KMS-11 (cell line): ENCODE data around the gene KIF25.

Experiments
- H2AFZ ChIP-seq: fragments of 200-600 bp; sonication (generic); 2 replicates; pipeline ENCODE4 v1.6.1; 2016; ENCODE audit warnings: antibody characterized with exemption, mixed run types, low read depth
- H3K27ac ChIP-seq: fragments of 200-600 bp; sonication (generic); 2 replicates; pipeline ENCODE4 v1.6.1; 2016; ENCODE audit warnings: mild to moderate bottlenecking, mixed run types
- H3K27me3 ChIP-seq: fragments of 200-600 bp; sonication (generic); 2 replicates; pipeline ENCODE4 v1.6.1; 2017; ENCODE audit warnings: mild to moderate bottlenecking, low read depth, mixed run types, moderate library complexity; ENCODE audit not compliant: insufficient read depth
- H3K36me3 ChIP-seq: fragments of 200-600 bp; sonication (generic); 2 replicates; pipeline ENCODE4 v1.6.1; 2017; ENCODE audit warnings: mild to moderate bottlenecking, mixed run types; ENCODE audit not compliant: insufficient read depth
- H3K4me1 ChIP-seq: fragments of 200-600 bp; sonication (generic); 2 replicates; pipeline ENCODE4 v1.6.1; 2016; ENCODE audit warnings: mild to moderate bottlenecking, low read depth, mixed run types; ENCODE audit not compliant: poor library complexity, severe bottlenecking
- H3K4me2 ChIP-seq: fragments of 200-600 bp; sonication (generic); 2 replicates; pipeline ENCODE4 v1.7.0; 2016; ENCODE audit warnings: mild to moderate bottlenecking, mixed run types
- H3K4me3 ChIP-seq: fragments of 200-600 bp; sonication (generic); IDR thresholded peaks from 2 replicates; pipeline ENCODE4 v1.6.1; 2017; ENCODE audit warnings: low read depth, low read length, mixed read lengths; ENCODE audit not compliant: insufficient read depth
- H3K79me2 ChIP-seq: fragments of 200-600 bp; sonication (generic); 2 replicates; pipeline ENCODE4 v1.6.1; 2016; ENCODE audit warnings: low read depth, mixed run types; ENCODE audit not compliant: insufficient read depth
- H3K9ac ChIP-seq: fragments of 200-600 bp; sonication (generic); 2 replicates; pipeline ENCODE4 v1.6.1; 2016; ENCODE audit warnings: mild to moderate bottlenecking, mixed run types
- H4K20me1 ChIP-seq: fragments of 200-600 bp; sonication (generic); 2 replicates; pipeline ENCODE4 v1.6.1; 2016; ENCODE audit warnings: mild to moderate bottlenecking, mixed run types; ENCODE audit not compliant: insufficient read depth
- TF ChIP-seq, protein P1 (sequence below): fragments of 200-600 bp; sonication (generic); conservative IDR thresholded peaks from 2 replicates; pipeline ENCODE4 v1.6.1; 2017; ENCODE audit warnings: low read depth, mild to moderate bottlenecking, antibody characterized with exemption, low read length, moderate library complexity, mixed read lengths

The KIF25 gene

DNA sequence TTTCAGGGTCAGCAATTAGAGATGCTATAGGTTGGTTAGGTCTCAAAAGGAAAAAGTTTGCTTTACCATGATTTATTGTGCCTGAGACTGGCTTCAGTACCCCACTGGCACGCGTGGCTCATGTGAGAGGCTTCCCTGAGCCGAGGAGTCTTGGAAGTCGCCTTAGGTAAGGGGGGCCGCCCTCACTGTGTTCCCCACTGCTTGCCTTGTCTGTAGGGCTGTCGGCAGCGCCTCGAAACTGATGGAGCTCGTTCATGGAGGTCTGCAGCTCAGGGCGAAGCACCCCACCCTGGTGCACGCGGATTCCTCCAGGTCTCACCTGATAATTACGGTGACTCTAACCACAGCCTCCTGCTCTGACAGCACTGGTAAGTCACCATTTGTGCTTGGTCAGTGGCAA, 42.4 kb downstream of the KIF25 start:
- TF ChIP-seq, protein P1, sequence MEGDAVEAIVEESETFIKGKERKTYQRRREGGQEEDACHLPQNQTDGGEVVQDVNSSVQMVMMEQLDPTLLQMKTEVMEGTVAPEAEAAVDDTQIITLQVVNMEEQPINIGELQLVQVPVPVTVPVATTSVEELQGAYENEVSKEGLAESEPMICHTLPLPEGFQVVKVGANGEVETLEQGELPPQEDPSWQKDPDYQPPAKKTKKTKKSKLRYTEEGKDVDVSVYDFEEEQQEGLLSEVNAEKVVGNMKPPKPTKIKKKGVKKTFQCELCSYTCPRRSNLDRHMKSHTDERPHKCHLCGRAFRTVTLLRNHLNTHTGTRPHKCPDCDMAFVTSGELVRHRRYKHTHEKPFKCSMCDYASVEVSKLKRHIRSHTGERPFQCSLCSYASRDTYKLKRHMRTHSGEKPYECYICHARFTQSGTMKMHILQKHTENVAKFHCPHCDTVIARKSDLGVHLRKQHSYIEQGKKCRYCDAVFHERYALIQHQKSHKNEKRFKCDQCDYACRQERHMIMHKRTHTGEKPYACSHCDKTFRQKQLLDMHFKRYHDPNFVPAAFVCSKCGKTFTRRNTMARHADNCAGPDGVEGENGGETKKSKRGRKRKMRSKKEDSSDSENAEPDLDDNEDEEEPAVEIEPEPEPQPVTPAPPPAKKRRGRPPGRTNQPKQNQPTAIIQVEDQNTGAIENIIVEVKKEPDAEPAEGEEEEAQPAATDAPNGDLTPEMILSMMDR: no peak
- H3K4me3 ChIP-seq: no peak overlapping the region
- no peaks in the 10 kb centered on the region for H4K20me1 ChIP-seq
- H3K27ac ChIP-seq: no peak overlapping the region
- no peak overlapping the region for H3K4me2 ChIP-seq
- H3K9ac ChIP-seq: no peak overlapping the region
- H3K79me2 ChIP-seq: no peaks in the 10 kb centered on the region
- H3K36me3 ChIP-seq: no peaks in the 10 kb centered on the region
- H3K4me1 ChIP-seq: peaks cover 4% of the 10 kb centered on the region
- H2AFZ ChIP-seq: no peak overlapping the region
- H3K27me3 ChIP-seq: no peaks in the 10 kb centered on the region

DNA sequence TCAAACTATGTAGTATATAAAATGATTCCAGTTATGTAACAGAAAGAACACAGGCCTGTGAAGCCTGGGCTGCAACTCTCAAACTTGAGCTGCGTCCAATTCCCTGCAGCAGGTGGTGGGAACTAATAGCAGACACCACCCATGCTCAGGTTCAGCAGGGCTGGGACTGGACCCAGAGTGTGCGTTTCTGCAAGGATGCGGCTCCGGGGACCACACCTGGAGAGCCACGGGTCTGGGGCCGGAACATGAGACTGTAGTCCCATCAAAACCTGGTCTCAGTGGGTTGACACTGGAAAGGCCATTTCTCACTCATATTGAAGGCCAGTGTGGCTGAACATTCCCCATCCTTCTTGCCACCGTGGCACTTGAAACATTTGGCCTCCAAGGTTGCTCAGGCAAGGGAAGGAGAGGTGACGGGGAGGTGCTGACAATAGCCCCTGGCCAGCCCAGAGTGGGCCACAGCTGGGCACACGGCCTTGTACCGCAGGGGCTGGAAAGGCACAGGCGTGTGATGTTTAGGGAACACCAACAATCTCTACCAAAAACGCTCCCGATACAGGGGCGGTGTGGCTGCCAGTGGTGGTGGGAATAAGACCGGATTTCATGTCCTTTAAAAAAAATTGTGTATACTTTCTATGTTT, 43.5 kb downstream of the KIF25 start:
- H3K79me2 ChIP-seq: no peaks in the 10 kb centered on the region
- H2AFZ ChIP-seq: no peak overlapping the region
- no peak overlapping the region for H3K4me3 ChIP-seq
- no peak overlapping the region for H3K9ac ChIP-seq
- no peaks in the 10 kb centered on the region for H4K20me1 ChIP-seq
- no peak overlapping the region for H3K27ac ChIP-seq
- no peaks in the 10 kb centered on the region for H3K27me3 ChIP-seq
- no peak overlapping the region for H3K4me2 ChIP-seq
- no peaks in the 10 kb centered on the region for H3K36me3 ChIP-seq
- TF ChIP-seq, protein P1: no peak
- H3K4me1 ChIP-seq: peaks cover 4% of the 10 kb centered on the region

DNA sequence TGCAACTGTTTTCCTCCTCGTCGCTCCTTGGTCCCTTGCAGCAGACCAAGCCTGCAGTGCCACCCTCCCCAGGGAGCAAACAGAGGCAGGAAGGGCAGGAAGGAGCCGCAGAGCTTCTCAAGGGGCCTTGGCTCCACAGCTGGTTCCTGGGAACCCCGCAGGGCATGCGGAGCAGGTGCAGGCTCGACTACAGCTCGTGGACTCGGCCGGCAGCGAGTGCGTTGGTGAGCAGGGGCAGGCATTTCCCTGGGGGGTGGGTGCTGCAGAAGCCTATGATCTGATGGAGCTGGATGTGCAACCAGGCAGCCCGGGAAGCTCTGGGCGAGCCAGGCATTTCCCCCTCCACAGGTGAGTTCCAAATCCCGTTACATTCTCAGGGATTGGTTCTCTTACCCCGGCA, 44.5 kb downstream of the KIF25 start:
- Histone ChIP-seq H3K4me3 (no peak overlapping the region), H4K20me1 (no peaks in the 10 kb centered on the region), H3K4me2 (no peak overlapping the region), H2AFZ (no peak overlapping the region), H3K79me2 (no peaks in the 10 kb centered on the region), H3K27me3 (no peaks in the 10 kb centered on the region), H3K27ac (no peak overlapping the region), H3K4me1 (peaks cover 2% of the 10 kb centered on the region), H3K36me3 (no peaks in the 10 kb centered on the region), H3K9ac (no peak overlapping the region)
- TF ChIP-seq, protein P1: no peak

DNA sequence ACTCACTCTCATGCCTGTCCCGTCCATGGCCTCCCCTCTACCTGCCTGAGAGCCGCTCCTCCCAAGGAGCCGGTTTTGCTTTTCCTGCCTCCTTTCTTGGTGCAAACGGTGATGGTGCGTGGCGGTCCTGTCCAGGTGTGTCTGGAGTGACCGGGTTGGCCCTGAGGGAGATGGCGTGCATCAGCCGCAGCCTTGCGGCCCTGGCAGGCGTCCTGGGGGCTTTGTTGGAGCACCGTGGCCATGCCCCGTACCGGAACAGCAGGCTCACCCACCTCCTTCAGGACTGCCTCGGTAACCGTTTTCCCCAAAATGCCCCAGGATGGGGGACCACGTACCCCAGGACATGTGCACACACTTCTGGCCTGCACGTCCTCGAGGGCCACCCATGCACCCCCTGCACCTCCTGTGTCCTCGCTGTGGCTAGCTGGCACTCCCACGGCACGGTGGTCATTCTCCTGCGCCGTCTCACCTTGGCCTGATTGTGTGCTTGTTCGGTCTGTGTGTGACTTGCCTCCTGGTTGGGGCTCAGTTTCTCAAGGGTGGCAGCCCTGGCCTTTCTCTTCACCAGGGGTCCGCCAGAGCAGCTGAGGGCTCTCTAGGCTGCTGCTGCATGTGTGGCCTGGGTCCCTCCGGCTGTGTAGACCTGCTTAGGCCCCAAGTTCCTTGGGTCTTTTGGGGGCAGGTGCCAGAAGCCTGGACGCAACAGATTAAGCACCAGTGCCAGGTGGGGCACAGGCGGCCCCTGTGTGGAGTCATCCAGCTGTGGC, 45.1 kb downstream of the KIF25 start:
- Histone ChIP-seq H3K27ac (no peak overlapping the region), H3K9ac (no peak overlapping the region)

More for the DNA sequence above, 45.1 kb downstream of the KIF25 start:
- Histone ChIP-seq H3K4me2 (no peak overlapping the region), H3K4me3 (no peak overlapping the region), H3K4me1 (no peaks in the 10 kb centered on the region), H3K79me2 (no peaks in the 10 kb centered on the region), H3K27me3 (no peaks in the 10 kb centered on the region), H2AFZ (no peak overlapping the region), H4K20me1 (no peaks in the 10 kb centered on the region), H3K36me3 (no peaks in the 10 kb centered on the region)
- TF ChIP-seq, protein P1: no peak
